BJ (cell line): ENCODE measurements around the gene INPP5A. TPM values are rescaled to one million over a fixed set of nuclear protein-coding genes. Genes with fewer than 3 reads are reported as not detected.

Experiments
- CTCF ChIA-PET: fragments of 350-600 bp; formaldehyde crosslinking; extraction: SDS; loops from one replicate; lab custom pipeline; 2021; ENCODE audit warnings: antibody characterized with exemption, inconsistent platforms; lab: Yijun Ruan, JAX
- POLR2A ChIA-PET: fragments of 300-600 bp; sonication (Branson Sonifier 250); formaldehyde crosslinking; extraction: SDS; loops from one replicate; lab custom pipeline; 2021; ENCODE audit warnings: antibody characterized with exemption; lab: Charles Lee
- DNase-seq: peaks from one replicate; pipeline ENCODE4 v3.0.0-alpha.2; 2011; ENCODE audit warnings: low read depth
- H3K27me3 ChIP-seq: 2 replicates; pipeline ENCODE4 v1.6.0; 2011; ENCODE audit warnings: low read length; ENCODE audit not compliant: control insufficient read depth, insufficient read depth
- H3K36me3 ChIP-seq: 2 replicates; pipeline ENCODE4 v1.5.1; 2011; ENCODE audit warnings: low read length; ENCODE audit not compliant: control insufficient read depth, insufficient read depth
- H3K4me3 ChIP-seq: 2 replicates; pipeline ENCODE4 v1.5.1; 2011; ENCODE audit warnings: low read depth, mild to moderate bottlenecking, control low read depth, low read length
- polyA plus RNA-seq: library from polyadenylated mRNA; depleted of rRNA; stranded (reverse); fragments of >200 nt; gene quantifications from 2 replicates; pipeline ENCODE4 v1.2.3, GENCODE V29; 2011
- TF ChIP-seq, protein P1 (sequence below): IDR thresholded peaks from 2 replicates; pipeline ENCODE4 v1.5.1; 2011; ENCODE audit warnings: low read depth, mild to moderate bottlenecking, control low read depth, inconsistent platforms, low read length, moderate library complexity; ENCODE audit not compliant: insufficient read depth

INPP5A gene
- polyA plus RNA-seq, 1 experiment = 60.1 TPM

GRCh38 chr10:132659206-132660091, 121.9 kb downstream of the INPP5A start:
- H3K36me3 ChIP-seq = peaks cover 22% of the 10 kb centered on the region
- H3K27me3 ChIP-seq = no peaks in the 10 kb centered on the region
- no peak for DNase-seq
- H3K4me3 ChIP-seq = no peak overlapping the region
- CTCF ChIA-PET = interaction anchor here (1.1 to 1.3 kb wide), 2 partner anchors 10 kb away, joined by 3 read pairs; no protein-coding TSS in a partner anchor
- POLR2A ChIA-PET = no interaction called here
- TF ChIP-seq, protein P1, sequence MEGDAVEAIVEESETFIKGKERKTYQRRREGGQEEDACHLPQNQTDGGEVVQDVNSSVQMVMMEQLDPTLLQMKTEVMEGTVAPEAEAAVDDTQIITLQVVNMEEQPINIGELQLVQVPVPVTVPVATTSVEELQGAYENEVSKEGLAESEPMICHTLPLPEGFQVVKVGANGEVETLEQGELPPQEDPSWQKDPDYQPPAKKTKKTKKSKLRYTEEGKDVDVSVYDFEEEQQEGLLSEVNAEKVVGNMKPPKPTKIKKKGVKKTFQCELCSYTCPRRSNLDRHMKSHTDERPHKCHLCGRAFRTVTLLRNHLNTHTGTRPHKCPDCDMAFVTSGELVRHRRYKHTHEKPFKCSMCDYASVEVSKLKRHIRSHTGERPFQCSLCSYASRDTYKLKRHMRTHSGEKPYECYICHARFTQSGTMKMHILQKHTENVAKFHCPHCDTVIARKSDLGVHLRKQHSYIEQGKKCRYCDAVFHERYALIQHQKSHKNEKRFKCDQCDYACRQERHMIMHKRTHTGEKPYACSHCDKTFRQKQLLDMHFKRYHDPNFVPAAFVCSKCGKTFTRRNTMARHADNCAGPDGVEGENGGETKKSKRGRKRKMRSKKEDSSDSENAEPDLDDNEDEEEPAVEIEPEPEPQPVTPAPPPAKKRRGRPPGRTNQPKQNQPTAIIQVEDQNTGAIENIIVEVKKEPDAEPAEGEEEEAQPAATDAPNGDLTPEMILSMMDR = no peak

DNA sequence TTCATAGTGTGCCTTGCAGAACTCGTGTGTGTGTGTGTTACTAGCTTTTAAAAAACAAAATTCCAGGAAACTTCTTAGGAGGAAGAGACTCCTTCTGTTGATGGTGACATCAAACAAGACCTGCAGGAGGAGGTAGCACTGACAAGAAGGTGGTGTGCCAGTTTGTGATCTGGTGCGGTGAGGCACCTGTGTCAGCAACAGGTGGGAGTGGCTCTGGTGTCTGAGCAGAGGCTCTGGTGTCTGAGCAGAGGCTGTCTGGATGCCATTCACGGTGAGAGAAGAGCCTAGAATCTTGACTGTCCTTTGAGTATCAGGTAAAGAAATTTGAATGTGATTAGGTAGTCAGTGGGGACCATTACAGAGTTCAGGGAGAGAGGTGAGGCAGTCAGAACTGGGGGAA, 122.8 kb downstream of the INPP5A start:
- ChIA-PET CTCF (interaction anchor here (1.3 kb wide), 1 partner anchor 11 kb away, joined by 3 read pairs; no protein-coding TSS in a partner anchor), POLR2A (no interaction called here)
- H3K27me3 ChIP-seq = no peaks in the 10 kb centered on the region
- TF ChIP-seq, protein P1 = no peak
- H3K4me3 ChIP-seq = no peak overlapping the region
- DNase-seq = no peak
- peaks cover 21% of the 10 kb centered on the region for H3K36me3 ChIP-seq

DNA sequence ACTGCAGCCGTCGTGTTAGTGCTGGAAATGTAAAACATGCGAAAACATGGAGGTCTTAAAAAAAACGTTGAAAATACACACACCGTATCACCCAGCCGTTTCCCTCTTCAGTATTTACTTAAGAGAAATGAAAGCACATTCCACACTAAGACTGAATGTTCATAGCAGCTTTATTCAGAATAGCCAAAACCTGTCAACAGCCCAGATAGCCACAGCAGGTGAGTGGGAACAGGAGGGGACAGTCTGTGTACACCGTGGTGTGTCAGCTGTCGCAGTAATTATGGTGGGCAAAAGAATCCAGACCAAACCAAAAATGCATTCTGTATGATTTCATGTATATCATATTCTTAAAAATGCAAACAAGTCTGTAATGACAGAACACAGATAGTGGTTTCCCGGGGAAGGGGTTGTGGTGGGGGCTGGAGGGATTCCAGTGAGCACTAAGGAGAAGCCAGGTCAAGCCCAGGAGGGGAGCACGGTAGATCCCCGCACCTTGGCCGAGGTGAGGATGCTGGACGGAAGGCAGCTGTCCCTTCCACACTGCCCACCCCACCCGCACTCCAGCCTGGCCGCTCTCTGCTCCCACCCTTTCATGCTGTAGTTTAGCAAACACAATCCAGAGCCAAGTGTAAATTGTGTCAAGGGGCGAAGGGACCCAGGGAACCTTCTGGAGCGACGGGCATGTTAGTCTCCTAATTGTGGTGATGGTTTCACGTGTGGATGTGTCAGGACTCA, 124.8 kb downstream of the INPP5A start:
- CTCF ChIA-PET = no interaction called here
- POLR2A ChIA-PET = no interaction called here
- no peak overlapping the region for H3K4me3 ChIP-seq
- TF ChIP-seq, protein P1 = no peak
- no peaks in the 10 kb centered on the region for H3K27me3 ChIP-seq
- H3K36me3 ChIP-seq = peaks cover 13% of the 10 kb centered on the region
- DNase-seq = no peak

- POLR2A ChIA-PET = no interaction called here
- TF ChIP-seq, protein P1 = no peak
- no peak for DNase-seq
- no peaks in the 10 kb centered on the region for H3K27me3 ChIP-seq
- CTCF ChIA-PET = interaction anchor here (1.3 kb wide), 1 partner anchor 9 kb away, joined by 11 read pairs; no protein-coding TSS in a partner anchor
- no peak overlapping the region for H3K4me3 ChIP-seq
- peaks cover 11% of the 10 kb centered on the region for H3K36me3 ChIP-seq
These were observed 126.2 kb downstream of the INPP5A start for GRCh38 chr10:132663666-132664365.

- TF ChIP-seq, protein P1 = no peak
- no peak overlapping the region for H3K4me3 ChIP-seq
- H3K27me3 ChIP-seq = no peaks in the 10 kb centered on the region
- ChIA-PET CTCF (interaction anchor here (1.3 kb wide), 1 partner anchor 9 kb away, joined by 11 read pairs; no protein-coding TSS in a partner anchor), POLR2A (no interaction called here)
- peaks cover 8% of the 10 kb centered on the region for H3K36me3 ChIP-seq
- DNase-seq = no peak
These were observed 126.8 kb downstream of the INPP5A start for GRCh38 chr10:132664407-132664806.
